ENCODE measurements around the gene CCDC9B. TPM values are rescaled to one million over a fixed set of nuclear protein-coding genes. Genes with fewer than 3 reads are reported as not detected.

CCDC9B gene
- polyA plus RNA-seq (ENCODE audit: low read depth in 6 of 6) = under 1 TPM in 2 of 6 donors, not detected in 4; 0.25 to 0.40 TPM

DNA sequence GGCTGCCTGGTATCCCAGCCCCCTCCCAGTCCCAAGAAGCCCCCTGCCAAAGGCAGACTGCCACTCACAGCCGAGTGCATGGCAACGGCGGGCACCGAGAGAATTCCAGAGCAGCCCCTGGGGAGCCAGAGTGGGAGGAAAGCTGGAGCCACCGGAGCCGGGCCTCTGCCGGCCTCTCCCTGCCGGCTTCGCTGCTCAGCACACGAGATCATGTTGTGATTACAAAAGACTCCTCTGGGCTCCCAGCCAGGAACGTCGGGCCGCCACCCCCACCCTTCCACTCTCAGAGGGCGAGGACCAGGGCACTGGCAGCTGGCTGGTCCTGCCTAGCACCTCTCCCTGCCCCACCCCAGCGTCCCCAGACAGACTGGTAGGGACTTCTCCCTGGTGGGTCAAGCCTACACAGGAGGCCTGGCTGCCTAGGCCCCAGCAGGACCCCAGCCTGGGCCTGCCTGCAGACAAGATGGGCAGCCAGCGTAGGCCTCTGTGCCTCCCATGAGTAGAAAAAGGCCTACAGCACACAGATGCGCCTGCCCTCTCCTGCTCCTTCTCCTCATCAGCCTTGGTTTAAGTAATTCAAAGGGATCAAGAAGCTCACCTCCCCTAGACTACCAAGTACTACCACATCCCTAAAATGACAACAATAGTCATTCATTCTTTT lies at the start of gene CCDC9B:
Gene CCDC9B, minus strand, starts transcription at position 200 of the 661 bp plus-strand sequence. Its CDS starts 120 bp downstream, at position 80.
- no peak for DNase-seq
- no peaks in the 10 kb centered on the region for H3K36me3 Mint-ChIP-seq
- no peak within 1 kb of the TSS for H3K27ac Mint-ChIP-seq
- H3K4me3 Mint-ChIP-seq = no peak within 1 kb of the TSS
- no peaks in the 10 kb centered on the region for H3K9me3 Mint-ChIP-seq
- peaks cover 5 to 12% (median 6%) of the 10 kb centered on the region in 3 donors for H3K4me1 Mint-ChIP-seq
- peaks cover 0 to 25% (median 9%) of the 10 kb centered on the region in 3 donors for H3K27me3 Mint-ChIP-seq
- ATAC-seq (ENCODE audit: low read depth in 2 of 2) = no peak

DNA sequence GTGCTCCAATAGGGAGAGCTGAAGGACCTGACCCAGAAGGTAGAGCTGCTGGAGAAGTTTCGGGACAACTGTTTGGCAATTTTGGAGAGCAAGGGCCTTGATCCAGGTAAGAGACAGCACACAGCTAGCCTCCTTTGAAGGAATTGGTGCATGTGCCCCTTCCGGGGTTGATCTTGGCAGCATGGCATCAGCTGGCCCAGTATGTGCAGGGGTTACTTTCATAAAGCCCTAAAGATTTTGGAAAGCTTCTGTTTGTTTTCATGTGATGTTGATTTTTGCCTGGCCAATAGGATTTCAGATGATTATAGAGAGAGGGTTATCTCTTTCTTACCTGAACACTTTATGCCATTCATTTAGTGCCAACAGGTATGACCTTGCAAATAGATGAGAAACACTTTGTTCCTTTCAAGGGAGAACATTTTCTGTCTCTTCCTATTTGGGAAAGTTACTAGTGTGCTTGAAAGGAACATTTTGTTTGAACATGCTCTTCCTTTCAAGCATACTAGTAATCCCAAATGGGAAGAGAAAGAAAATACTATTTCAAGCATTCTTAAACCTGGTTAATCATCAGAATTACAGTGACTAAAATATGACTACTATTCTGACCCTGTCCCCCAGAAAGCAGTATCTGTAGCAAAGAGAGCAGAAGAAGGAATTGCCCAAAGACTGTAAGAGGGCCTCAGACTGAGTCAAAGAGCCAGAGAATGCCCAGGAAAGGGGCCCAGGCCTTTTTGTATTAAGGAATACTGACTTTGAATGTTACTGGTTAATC lies 49.3 kb upstream of the CCDC9B start:
- H3K4me3 Mint-ChIP-seq = no peak overlapping the region
- H3K36me3 Mint-ChIP-seq = peaks cover 16 to 21% of the 10 kb centered on the region in 2 donors
- no peaks in the 10 kb centered on the region for H3K27me3 Mint-ChIP-seq
- H3K4me1 Mint-ChIP-seq = no peaks in the 10 kb centered on the region
- no peak for ATAC-seq (ENCODE audit: low read depth in 2 of 2)
- no peak for DNase-seq
- H3K9me3 Mint-ChIP-seq = no peaks in the 10 kb centered on the region
- no peak overlapping the region for H3K27ac Mint-ChIP-seq

DNA sequence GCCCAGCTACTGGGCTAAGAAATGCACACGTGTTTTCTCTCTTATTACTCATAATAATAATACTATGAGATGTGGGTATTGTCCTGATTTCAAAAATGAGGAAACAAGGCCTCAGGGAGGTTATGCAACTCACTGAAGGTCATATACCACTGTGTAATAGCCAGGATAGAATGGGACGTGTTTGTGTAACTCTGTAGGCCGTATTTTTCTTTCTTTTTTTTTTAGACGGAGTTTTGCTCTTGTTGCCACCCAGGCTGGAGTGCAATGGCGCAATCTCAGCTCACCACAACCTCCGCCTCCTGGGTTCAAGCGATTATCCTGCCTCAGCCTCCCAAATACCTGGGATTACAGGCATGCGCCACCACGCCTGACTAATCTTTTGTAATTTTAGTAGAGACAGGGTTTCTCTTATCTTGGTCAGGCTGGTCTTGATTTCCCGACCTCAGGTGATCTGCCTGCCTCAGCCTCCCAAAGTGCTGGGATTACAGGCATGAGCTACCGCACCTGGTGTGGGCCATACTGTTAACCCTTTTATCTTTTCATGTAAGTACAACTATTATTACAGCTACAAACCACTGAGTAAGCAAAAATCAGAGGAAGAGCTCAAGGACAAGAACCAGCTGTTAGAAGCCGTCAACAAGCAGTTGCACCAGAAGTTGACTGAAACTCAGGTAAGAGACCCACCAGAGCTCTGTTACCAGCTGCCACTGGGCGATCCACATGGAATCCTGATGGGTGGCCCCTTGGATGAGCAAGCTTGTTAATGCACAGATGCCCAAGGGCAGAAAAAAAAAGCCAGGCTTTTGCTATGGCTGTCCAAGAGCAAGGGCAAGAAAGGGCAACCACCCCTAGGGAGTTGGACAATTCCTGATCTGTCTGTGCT lies 48.4 kb upstream of the CCDC9B start:
- Mint-ChIP-seq H3K27ac (no peak overlapping the region), H3K9me3 (no peaks in the 10 kb centered on the region), H3K27me3 (no peaks in the 10 kb centered on the region), H3K4me1 (no peaks in the 10 kb centered on the region), H3K36me3 (peaks cover 16 to 21% of the 10 kb centered on the region in 2 donors), H3K4me3 (no peak overlapping the region)
- no peak for ATAC-seq (ENCODE audit: low read depth in 2 of 2)
- no peak for DNase-seq

GRCh38 chr15:40386480-40386879 lies 45.7 kb upstream of the CCDC9B start:
- Mint-ChIP-seq H3K27me3 (no peaks in the 10 kb centered on the region), H3K27ac (no peak overlapping the region), H3K9me3 (no peaks in the 10 kb centered on the region), H3K36me3 (peaks cover 11 to 17% of the 10 kb centered on the region in 2 donors), H3K4me1 (peaks cover 12 to 17% (median 14%) of the 10 kb centered on the region in 3 donors), H3K4me3 (peak overlapping the region in 1 of 8 donors; percentile 45)
- ATAC-seq (ENCODE audit: low read depth in 2 of 2) = no peak
- DNase-seq = no peak

GRCh38 chr15:40382580-40383456 lies 42.1 kb upstream of the CCDC9B start, which contains the start of gene KNSTRN:
Gene KNSTRN, plus strand, starts transcription at chr15:40382721. Its CDS starts 115 bp downstream, at chr15:40382836.
- Mint-ChIP-seq H3K4me1 (peaks cover 12 to 17% (median 14%) of the 10 kb centered on the region in 3 donors), H3K27me3 (no peaks in the 10 kb centered on the region), H3K27ac (peak within 1 kb of the TSS; percentile 41 to 93 (median 89)), H3K36me3 (peaks cover 0 to 8% of the 10 kb centered on the region in 2 donors), H3K4me3 (peak within 1 kb of the TSS; percentile 88 to 99 (median 98)), H3K9me3 (no peaks in the 10 kb centered on the region)
- ATAC-seq (ENCODE audit: low read depth in 2 of 2) = peak; percentile 98 to 100
- DNase-seq = peak; percentile 89

DNA sequence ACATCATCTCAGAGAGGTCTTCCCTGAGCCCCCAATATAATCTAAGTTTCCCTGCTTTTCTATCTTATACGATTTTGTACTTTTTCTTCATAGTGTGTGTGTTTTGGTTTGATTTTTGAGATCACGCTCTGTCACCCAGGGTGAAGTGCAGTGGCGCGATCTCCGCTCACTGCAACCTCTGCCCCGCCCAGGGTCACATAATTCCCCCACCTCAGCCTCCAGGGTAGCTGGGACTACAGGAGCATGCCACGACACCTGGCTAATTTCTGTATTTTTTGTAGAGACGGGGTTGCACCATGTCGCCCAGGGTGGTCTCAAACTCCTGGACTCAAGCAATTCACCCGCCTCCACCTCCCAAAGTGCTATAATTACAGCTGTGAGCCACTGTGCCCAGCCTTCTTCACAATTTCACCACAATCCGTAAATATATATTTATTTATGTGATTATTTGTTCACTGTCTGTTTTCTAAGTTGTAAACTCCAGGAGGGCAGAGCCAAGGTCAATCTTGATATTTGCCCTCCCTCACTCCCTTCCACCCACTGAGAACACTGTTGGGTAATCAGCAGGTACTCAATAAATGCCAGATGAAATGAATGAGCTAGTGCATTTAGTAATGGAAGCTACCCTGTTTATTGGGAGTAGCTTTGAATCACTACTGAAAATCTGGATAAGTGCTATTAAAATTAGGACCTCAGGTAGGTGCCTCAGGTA lies 41.2 kb upstream of the CCDC9B start:
- ATAC-seq (ENCODE audit: low read depth in 2 of 2) = no peak
- DNase-seq = no peak
- Mint-ChIP-seq H3K27me3 (no peaks in the 10 kb centered on the region), H3K27ac (no peak overlapping the region), H3K4me1 (peaks cover 12 to 17% (median 14%) of the 10 kb centered on the region in 3 donors), H3K9me3 (no peaks in the 10 kb centered on the region), H3K36me3 (peaks cover 0 to 2% of the 10 kb centered on the region in 2 donors), H3K4me3 (peak overlapping the region in 1 of 8 donors; percentile 22)

- Mint-ChIP-seq H3K4me3 (peak overlapping the region in 2 of 8 donors; percentile 3 to 6), H3K9me3 (no peaks in the 10 kb centered on the region), H3K27me3 (no peaks in the 10 kb centered on the region), H3K4me1 (peaks cover 12 to 17% (median 14%) of the 10 kb centered on the region in 3 donors), H3K27ac (no peak overlapping the region), H3K36me3 (no peaks in the 10 kb centered on the region)
- DNase-seq = no peak
- no peak for ATAC-seq (ENCODE audit: low read depth in 2 of 2)
These were observed 39.9 kb upstream of the CCDC9B start for GRCh38 chr15:40380636-40381035.

DNA sequence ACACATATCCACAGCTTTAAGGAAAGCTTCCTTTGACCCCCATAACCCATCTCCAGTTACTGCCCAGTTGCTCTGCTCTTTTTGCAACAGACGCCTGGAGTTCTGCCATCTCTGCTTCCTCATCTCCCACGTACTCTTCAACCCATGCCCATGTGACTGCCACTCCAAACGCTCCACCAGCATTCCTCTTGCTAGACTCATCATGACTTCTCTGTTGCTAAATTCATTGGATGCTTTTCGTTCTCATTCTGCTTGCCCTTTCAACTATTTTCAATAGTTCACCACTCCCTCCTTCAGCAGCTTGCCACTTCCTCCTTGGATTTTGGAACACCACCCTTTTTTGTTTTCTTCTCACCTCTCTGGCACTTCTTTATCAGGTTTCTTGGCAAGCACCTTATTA lies 39.1 kb upstream of the CCDC9B start:
- no peak for DNase-seq
- no peak for ATAC-seq (ENCODE audit: low read depth in 2 of 2)
- H3K4me1 Mint-ChIP-seq = peaks cover 12 to 17% (median 14%) of the 10 kb centered on the region in 3 donors
- no peak overlapping the region for H3K27ac Mint-ChIP-seq
- H3K9me3 Mint-ChIP-seq = no peaks in the 10 kb centered on the region
- H3K4me3 Mint-ChIP-seq = no peak overlapping the region
- H3K36me3 Mint-ChIP-seq = no peaks in the 10 kb centered on the region
- no peaks in the 10 kb centered on the region for H3K27me3 Mint-ChIP-seq

DNA sequence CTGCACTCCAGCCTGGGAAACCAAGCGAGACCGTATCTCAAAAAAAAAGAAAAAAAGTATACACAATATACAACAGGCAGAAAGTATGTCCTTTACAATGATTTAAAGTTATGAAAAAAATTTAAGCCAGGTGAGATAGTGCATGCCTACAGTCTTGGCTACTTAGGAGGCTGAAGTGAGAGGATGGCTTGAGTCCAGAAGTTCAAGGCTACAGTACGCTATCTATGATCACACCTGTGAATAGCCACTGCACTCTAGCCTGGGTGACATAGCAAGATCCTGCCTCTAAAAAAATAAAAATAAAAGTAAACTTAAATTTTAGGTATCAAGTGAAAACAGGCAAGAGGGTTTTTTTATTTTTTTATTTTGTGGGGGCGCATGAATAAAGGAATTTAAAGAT lies 38.6 kb upstream of the CCDC9B start:
- H3K27ac Mint-ChIP-seq = no peak overlapping the region
- no peak overlapping the region for H3K4me3 Mint-ChIP-seq

DNA sequence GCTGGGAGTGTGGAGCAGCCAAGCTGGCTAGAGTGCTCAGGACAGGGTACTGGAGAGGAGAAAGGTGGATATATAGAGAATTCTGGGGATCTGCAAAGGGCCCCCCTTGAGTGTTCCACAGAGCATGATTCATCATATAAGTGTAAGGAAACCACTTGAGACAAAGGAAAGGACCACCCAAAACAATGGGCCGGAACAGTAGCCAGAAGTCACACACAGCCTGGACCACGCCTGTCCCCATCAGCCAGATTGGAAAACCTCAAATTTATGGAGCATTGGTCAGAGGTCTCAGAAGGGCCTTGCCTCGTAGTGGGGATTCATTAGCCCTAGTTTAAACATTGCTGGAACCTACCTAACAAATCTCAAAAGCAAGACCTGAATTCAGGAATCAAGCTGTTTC lies 36.9 kb upstream of the CCDC9B start:
- no peaks in the 10 kb centered on the region for H3K27me3 Mint-ChIP-seq
- H3K9me3 Mint-ChIP-seq = no peaks in the 10 kb centered on the region
- H3K4me1 Mint-ChIP-seq = peaks cover 2 to 3% (median 2%) of the 10 kb centered on the region in 3 donors
- ATAC-seq (ENCODE audit: low read depth in 2 of 2) (no peak), DNase-seq (no peak)
- no peaks in the 10 kb centered on the region for H3K36me3 Mint-ChIP-seq
- H3K4me3 Mint-ChIP-seq = no peak overlapping the region
- H3K27ac Mint-ChIP-seq = peak overlapping the region in 1 of 6 donors; percentile 61

More for the DNA sequence above, 38.6 kb upstream of the CCDC9B start:
- ATAC-seq (ENCODE audit: low read depth in 2 of 2) (no peak), DNase-seq (no peak)
- Mint-ChIP-seq H3K9me3 (no peaks in the 10 kb centered on the region), H3K36me3 (no peaks in the 10 kb centered on the region), H3K4me1 (peaks cover 12 to 17% (median 14%) of the 10 kb centered on the region in 3 donors), H3K27me3 (no peaks in the 10 kb centered on the region)

DNA sequence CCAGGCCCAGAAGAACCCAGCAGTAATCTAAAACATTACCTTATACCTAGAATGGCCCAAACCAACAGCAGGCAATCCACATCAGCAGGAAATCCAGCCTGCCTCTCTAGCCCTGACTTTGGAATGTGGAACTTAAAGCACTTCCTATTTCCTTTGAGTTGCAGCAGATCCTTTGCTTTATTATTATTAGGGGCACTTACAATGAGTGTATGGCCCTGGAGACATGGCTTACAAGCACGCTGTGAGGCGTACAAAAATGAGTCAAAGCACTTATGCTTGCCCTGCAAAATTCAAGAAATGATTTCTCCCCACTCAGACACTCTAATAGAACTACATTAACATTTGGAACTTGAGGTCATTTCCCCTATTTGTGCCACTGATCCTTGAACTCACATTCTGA lies 32.2 kb upstream of the CCDC9B start:
- Mint-ChIP-seq H3K27ac (peak overlapping the region in 1 of 6 donors; percentile 51), H3K4me3 (no peak overlapping the region), H3K36me3 (no peaks in the 10 kb centered on the region), H3K27me3 (no peaks in the 10 kb centered on the region), H3K4me1 (peaks cover 4 to 6% (median 6%) of the 10 kb centered on the region in 3 donors), H3K9me3 (no peaks in the 10 kb centered on the region)
- ATAC-seq (ENCODE audit: low read depth in 2 of 2) (no peak), DNase-seq (no peak)

GRCh38 chr15:40369971-40370370 lies 29.2 kb upstream of the CCDC9B start:
- ATAC-seq (ENCODE audit: low read depth in 2 of 2) (no peak), DNase-seq (no peak)
- Mint-ChIP-seq H3K4me1 (peaks cover 14 to 30% (median 20%) of the 10 kb centered on the region in 3 donors), H3K36me3 (no peaks in the 10 kb centered on the region), H3K27ac (no peak overlapping the region), H3K27me3 (no peaks in the 10 kb centered on the region), H3K9me3 (no peaks in the 10 kb centered on the region), H3K4me3 (no peak overlapping the region)
